Nephron progenitor cell (in vitro differentiated cells): Measurements from ENCODE around the gene RBM45.

ENCODE experiments used
- DNase-seq: peaks from one replicate; pipeline ENCODE4 v3.0.0; 2021
- H3K27ac Mint-ChIP-seq: 2 replicates; pipeline ENCODE4 v1.8.0; 2021; ENCODE audit warnings: mild to moderate bottlenecking, moderate library complexity, mixed read lengths
- H3K27me3 Mint-ChIP-seq: 2 replicates; pipeline ENCODE4 v1.8.0; 2021; ENCODE audit warnings: mild to moderate bottlenecking, low read depth, mixed read lengths; ENCODE audit not compliant: poor library complexity
- H3K36me3 Mint-ChIP-seq: 2 replicates; pipeline ENCODE4 v1.8.0; 2021; ENCODE audit warnings: low read depth, mixed read lengths
- H3K4me1 Mint-ChIP-seq: 2 replicates; pipeline ENCODE4 v1.8.0; 2021; ENCODE audit warnings: mixed read lengths
- H3K4me3 Mint-ChIP-seq: 2 replicates; pipeline ENCODE4 v1.8.0; 2021; ENCODE audit warnings: mild to moderate bottlenecking, moderate library complexity, mixed read lengths
- H3K9me3 Mint-ChIP-seq: 2 replicates; pipeline ENCODE4 v1.8.0; 2021; ENCODE audit warnings: mild to moderate bottlenecking, moderate library complexity, mixed read lengths
- TF ChIP-seq, protein P1 (sequence below): fragments of 200-600 bp; sonication (generic); IDR thresholded peaks from 2 replicates; pipeline ENCODE4 v1.5.0; 2021; ENCODE audit warnings: antibody characterized with exemption

Gene RBM45

GRCh38 chr2:178101321-178102079 lies 10.7 kb upstream of the RBM45 start:
- no peaks in the 10 kb centered on the region for H3K27me3 Mint-ChIP-seq
- no peaks in the 10 kb centered on the region for H3K36me3 Mint-ChIP-seq
- H3K27ac Mint-ChIP-seq = no peak overlapping the region
- H3K4me3 Mint-ChIP-seq = no peak overlapping the region
- TF ChIP-seq, protein P1, sequence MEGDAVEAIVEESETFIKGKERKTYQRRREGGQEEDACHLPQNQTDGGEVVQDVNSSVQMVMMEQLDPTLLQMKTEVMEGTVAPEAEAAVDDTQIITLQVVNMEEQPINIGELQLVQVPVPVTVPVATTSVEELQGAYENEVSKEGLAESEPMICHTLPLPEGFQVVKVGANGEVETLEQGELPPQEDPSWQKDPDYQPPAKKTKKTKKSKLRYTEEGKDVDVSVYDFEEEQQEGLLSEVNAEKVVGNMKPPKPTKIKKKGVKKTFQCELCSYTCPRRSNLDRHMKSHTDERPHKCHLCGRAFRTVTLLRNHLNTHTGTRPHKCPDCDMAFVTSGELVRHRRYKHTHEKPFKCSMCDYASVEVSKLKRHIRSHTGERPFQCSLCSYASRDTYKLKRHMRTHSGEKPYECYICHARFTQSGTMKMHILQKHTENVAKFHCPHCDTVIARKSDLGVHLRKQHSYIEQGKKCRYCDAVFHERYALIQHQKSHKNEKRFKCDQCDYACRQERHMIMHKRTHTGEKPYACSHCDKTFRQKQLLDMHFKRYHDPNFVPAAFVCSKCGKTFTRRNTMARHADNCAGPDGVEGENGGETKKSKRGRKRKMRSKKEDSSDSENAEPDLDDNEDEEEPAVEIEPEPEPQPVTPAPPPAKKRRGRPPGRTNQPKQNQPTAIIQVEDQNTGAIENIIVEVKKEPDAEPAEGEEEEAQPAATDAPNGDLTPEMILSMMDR = no peak
- H3K4me1 Mint-ChIP-seq = no peaks in the 10 kb centered on the region
- DNase-seq = no peak
- peaks cover 14% of the 10 kb centered on the region for H3K9me3 Mint-ChIP-seq

DNA sequence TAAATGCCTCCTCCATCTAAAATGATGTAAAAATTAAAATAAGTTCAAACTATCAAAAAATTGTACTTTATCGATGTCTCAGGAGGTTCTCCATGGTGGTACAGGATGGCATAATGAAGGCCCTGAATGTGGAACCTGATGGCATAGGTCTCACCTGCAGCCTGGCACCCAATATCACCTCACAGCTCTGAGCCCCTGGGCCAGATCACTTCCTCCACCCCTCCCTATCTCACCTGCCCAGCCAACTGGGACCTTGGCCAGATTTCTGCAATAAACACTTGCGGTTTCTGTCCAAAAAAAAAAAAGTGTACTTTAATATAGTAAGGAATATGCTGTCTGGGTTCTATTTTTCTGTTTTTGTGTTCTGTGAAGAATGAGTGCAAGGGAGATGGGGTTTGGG lies 6.7 kb upstream of the RBM45 start:
- Mint-ChIP-seq H3K9me3 (no peaks in the 10 kb centered on the region), H3K4me3 (no peak overlapping the region), H3K27me3 (no peaks in the 10 kb centered on the region)

DNA sequence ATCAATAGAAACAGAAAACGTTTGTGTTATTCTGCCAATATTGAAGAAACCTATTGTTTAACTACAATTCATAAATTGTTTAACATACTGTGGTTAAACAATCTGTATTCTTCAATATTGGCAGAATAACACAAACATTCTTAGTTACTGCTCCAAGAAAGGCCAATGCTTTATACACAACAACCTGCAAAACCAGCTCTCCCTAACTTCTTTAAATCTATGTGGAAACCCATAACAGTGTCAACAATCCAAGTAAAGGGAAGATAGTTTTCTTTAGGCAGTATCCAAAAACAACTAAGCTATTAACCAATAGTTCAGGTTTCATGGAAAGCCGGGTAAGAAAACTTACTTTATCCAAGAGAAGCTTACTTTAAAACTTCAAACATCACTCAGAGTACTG lies 6.2 kb upstream of the RBM45 start:
- Mint-ChIP-seq H3K27me3 (peaks cover 3% of the 10 kb centered on the region), H3K4me1 (no peaks in the 10 kb centered on the region), H3K36me3 (no peaks in the 10 kb centered on the region), H3K9me3 (no peaks in the 10 kb centered on the region), H3K4me3 (no peak overlapping the region), H3K27ac (no peak overlapping the region)
- TF ChIP-seq, protein P1 = no peak
- no peak for DNase-seq

More for the DNA sequence above, 6.7 kb upstream of the RBM45 start:
- Mint-ChIP-seq H3K36me3 (no peaks in the 10 kb centered on the region), H3K27ac (no peak overlapping the region), H3K4me1 (no peaks in the 10 kb centered on the region)
- TF ChIP-seq, protein P1 = no peak
- no peak for DNase-seq

- Mint-ChIP-seq H3K27ac (no peak overlapping the region), H3K4me1 (peaks cover 8% of the 10 kb centered on the region), H3K9me3 (no peaks in the 10 kb centered on the region), H3K4me3 (no peak overlapping the region), H3K36me3 (no peaks in the 10 kb centered on the region), H3K27me3 (peaks cover 9% of the 10 kb centered on the region)
- TF ChIP-seq, protein P1 = no peak
- DNase-seq = no peak
Measured at GRCh38 chr2:178108176-178108575, 4.1 kb upstream of the RBM45 start.

DNA sequence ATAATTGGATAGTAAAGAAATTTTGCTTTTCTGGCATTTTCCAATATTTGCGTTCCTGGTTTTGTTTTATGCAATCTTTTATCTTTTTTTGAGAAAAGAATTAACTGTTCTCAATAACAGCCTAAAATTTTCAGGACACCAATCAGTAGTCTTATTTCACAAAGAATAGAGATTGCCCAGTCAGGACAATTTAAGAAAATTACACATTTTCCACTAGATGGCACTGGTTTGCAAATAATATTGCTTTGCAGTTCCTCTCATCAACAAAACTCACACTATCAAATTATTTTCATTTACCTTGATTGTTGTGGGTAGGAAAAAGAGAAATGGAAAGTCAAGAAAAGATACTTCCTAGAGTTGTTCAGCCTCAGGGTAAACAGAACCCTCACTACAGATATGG lies 2.4 kb upstream of the RBM45 start:
- Mint-ChIP-seq H3K4me3 (no peak overlapping the region), H3K4me1 (peaks cover 23% of the 10 kb centered on the region), H3K27ac (no peak overlapping the region), H3K27me3 (peaks cover 9% of the 10 kb centered on the region), H3K36me3 (no peaks in the 10 kb centered on the region), H3K9me3 (no peaks in the 10 kb centered on the region)
- TF ChIP-seq, protein P1 = peak; percentile 56
- no peak for DNase-seq

DNA sequence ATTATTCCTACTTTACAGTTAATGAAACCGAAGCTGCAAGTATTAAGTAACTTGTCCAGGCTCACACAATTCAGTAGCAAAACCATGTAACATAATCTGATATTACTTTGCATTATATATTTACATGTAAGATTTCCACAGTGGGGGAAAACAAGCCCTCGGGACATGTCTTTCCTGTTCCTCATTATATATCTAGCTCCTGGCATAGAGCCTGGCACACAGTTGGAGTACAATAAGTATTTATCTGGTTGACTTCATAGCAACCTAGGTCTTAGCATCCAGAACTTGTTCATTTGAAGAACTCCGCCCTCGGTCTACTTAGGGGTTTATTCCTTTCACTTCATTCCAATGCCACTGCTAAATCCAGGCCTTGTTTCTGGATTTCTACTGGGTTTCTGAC lies 1.6 kb upstream of the RBM45 start:
- Mint-ChIP-seq H3K9me3 (no peaks in the 10 kb centered on the region), H3K36me3 (no peaks in the 10 kb centered on the region), H3K27me3 (peaks cover 9% of the 10 kb centered on the region), H3K4me3 (no peak overlapping the region), H3K27ac (no peak overlapping the region), H3K4me1 (peaks cover 23% of the 10 kb centered on the region)
- TF ChIP-seq, protein P1 = no peak
- DNase-seq = no peak
